ENCODE results near the gene SLC35A4. TPM values are rescaled to one million over a fixed set of nuclear protein-coding genes. Genes with fewer than 3 reads are reported as not detected.

SLC35A4 gene
- total and polyA plus RNA-seq, 2 of the 13 experiments (the other 11 are each of a cell fraction or from before 2014, with no cell fraction given) = 0.71 to 4.0 TPM

- TF ChIP-seq, protein P1, sequence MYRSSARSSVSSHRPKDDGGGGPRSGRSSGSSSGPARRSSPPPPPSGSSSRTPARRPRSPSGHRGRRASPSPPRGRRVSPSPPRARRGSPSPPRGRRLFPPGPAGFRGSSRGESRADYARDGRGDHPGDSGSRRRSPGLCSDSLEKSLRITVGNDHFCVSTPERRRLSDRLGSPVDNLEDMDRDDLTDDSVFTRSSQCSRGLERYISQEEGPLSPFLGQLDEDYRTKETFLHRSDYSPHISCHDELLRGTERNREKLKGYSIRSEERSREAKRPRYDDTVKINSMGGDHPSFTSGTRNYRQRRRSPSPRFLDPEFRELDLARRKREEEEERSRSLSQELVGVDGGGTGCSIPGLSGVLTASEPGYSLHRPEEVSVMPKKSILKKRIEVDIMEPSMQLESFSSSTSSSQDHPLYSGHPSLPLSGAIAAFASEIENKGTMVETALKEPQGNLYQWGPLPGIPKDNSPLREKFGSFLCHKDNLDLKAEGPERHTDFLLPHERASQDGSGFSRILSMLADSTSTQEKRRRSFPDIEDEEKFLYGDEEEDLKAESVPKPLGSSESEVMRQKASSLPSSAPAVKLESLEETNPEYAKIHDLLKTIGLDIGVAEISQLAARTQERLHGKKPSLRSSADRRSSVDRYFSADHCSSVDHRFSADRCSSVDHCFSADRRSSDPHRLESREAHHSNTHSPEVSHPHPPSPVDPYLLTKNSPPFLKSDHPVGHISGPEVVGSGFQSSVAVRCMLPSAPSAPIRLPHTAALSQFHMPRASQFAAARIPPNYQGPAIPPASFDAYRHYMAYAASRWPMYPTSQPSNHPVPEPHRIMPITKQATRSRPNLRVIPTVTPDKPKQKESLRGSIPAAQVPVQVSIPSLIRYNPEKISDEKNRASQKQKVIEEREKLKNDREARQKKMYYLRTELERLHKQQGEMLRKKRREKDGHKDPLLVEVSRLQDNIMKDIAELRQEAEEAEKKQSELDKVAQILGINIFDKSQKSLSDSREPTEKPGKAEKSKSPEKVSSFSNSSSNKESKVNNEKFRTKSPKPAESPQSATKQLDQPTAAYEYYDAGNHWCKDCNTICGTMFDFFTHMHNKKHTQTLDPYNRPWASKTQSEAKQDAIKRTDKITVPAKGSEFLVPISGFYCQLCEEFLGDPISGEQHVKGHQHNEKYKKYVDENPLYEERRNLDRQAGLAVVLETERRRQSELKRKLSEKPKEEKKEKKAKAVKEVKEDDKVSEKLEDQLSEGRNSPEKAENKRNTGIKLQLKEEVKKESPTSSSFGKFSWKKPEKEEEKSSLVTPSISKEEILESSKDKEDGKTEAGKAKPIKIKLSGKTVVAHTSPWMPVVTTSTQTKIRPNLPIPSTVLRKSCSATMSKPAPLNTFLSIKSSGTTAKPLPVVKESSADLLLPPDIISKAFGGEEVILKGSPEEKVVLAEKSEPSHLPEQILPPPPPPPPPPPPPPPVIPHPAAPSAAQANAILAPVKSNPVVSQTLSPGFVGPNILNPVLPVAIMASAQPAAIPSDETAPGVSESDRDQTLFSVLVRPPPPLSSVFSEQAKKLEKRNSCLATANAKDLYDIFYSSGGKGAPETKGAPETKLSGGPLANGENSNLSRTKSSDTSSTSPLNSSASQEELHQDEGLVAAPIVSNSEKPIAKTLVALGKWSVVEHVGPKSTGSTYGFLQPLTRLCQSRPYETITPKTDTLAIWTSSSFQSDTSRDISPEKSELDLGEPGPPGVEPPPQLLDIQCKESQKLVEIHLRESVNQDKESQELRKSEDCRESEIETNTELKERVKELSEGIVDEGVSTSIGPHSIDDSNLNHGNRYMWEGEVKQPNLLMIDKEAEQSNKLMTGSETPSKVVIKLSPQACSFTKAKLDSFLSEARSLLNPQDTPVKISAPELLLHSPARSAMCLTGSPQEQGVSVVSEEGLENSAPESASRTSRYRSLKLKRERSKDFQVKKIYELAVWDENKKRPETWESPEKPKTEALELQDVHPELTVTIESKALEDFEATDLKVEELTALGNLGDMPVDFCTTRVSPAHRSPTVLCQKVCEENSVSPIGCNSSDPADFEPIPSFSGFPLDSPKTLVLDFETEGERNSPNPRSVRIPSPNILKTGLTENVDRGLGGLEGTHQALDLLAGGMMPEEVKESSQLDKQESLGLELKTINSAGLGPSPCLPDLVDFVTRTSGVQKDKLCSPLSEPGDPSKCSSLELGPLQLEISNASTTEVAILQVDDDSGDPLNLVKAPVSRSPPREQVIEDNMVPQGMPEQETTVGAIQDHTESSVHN (CRISPR knock-in tag; IDR thresholded peaks at IDR 0.05) = peak; percentile 77; the same call in 1 of the 2 replicates
- TF ChIP-seq, protein P2, sequence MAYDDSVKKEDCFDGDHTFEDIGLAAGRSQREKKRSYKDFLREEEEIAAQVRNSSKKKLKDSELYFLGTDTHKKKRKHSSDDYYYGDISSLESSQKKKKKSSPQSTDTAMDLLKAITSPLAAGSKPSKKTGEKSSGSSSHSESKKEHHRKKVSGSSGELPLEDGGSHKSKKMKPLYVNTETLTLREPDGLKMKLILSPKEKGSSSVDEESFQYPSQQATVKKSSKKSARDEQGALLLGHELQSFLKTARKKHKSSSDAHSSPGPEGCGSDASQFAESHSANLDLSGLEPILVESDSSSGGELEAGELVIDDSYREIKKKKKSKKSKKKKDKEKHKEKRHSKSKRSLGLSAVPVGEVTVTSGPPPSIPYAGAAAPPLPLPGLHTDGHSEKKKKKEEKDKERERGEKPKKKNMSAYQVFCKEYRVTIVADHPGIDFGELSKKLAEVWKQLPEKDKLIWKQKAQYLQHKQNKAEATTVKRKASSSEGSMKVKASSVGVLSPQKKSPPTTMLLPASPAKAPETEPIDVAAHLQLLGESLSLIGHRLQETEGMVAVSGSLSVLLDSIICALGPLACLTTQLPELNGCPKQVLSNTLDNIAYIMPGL (CRISPR knock-in tag; IDR thresholded peaks at IDR 0.05; ENCODE audit: borderline replicate concordance in 1 of 2, low read depth in 1 of 2) = peak in 1 of 2 experiments; percentile 42; a peak in 1 of 4 replicates
- peak; percentile 24; the same call in 1 of the 2 replicates for TF ChIP-seq THAP7 (CRISPR knock-in tag; IDR thresholded peaks at IDR 0.05)
- peak; percentile 15; the same call in 1 of the 2 replicates for TF ChIP-seq HNF4A (CRISPR knock-in tag; IDR thresholded peaks at IDR 0.05)
- TF ChIP-seq, protein P3, sequence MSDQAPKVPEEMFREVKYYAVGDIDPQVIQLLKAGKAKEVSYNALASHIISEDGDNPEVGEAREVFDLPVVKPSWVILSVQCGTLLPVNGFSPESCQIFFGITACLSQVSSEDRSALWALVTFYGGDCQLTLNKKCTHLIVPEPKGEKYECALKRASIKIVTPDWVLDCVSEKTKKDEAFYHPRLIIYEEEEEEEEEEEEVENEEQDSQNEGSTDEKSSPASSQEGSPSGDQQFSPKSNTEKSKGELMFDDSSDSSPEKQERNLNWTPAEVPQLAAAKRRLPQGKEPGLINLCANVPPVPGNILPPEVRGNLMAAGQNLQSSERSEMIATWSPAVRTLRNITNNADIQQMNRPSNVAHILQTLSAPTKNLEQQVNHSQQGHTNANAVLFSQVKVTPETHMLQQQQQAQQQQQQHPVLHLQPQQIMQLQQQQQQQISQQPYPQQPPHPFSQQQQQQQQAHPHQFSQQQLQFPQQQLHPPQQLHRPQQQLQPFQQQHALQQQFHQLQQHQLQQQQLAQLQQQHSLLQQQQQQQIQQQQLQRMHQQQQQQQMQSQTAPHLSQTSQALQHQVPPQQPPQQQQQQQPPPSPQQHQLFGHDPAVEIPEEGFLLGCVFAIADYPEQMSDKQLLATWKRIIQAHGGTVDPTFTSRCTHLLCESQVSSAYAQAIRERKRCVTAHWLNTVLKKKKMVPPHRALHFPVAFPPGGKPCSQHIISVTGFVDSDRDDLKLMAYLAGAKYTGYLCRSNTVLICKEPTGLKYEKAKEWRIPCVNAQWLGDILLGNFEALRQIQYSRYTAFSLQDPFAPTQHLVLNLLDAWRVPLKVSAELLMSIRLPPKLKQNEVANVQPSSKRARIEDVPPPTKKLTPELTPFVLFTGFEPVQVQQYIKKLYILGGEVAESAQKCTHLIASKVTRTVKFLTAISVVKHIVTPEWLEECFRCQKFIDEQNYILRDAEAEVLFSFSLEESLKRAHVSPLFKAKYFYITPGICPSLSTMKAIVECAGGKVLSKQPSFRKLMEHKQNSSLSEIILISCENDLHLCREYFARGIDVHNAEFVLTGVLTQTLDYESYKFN (CRISPR knock-in tag; conservative IDR thresholded peaks at IDR 0.05) = peak; percentile 85
- TF ChIP-seq MLLT10 (CRISPR knock-in tag; IDR thresholded peaks at IDR 0.05) = no peak
- no peak for TF ChIP-seq MED1 (CRISPR knock-in tag; IDR thresholded peaks at IDR 0.05)
- TF ChIP-seq SMAD9 (CRISPR knock-in tag; IDR thresholded peaks at IDR 0.05) = no peak
- TF ChIP-seq ZNF33A (CRISPR knock-in tag; IDR thresholded peaks at IDR 0.05; ENCODE audit: borderline replicate concordance) = peak; percentile 63; the same call in 1 of the 2 replicates
- TF ChIP-seq, protein P4, sequence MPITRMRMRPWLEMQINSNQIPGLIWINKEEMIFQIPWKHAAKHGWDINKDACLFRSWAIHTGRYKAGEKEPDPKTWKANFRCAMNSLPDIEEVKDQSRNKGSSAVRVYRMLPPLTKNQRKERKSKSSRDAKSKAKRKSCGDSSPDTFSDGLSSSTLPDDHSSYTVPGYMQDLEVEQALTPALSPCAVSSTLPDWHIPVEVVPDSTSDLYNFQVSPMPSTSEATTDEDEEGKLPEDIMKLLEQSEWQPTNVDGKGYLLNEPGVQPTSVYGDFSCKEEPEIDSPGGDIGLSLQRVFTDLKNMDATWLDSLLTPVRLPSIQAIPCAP (CRISPR knock-in tag; IDR thresholded peaks at IDR 0.05; ENCODE audit: low read depth) = no peak
- peak; percentile 57; the same call in 1 of the 2 replicates for TF ChIP-seq MTA1 (CRISPR knock-in tag; IDR thresholded peaks at IDR 0.05; ENCODE audit: borderline replicate concordance)
- TF ChIP-seq ZNF7 (CRISPR knock-in tag; IDR thresholded peaks at IDR 0.05) = peak; percentile 76; the same call in 1 of the 2 replicates
Measured at GRCh38 chr5:140546851-140547507, 17.6 kb upstream of the SLC35A4 start (continued).

Data from HepG2 (cell line).